Natural killer cell (primary cell): Measurements from ENCODE around the gene BTBD9. TPM values are rescaled to one million over a fixed set of nuclear protein-coding genes. Genes with fewer than 3 reads are reported as not detected.

ENCODE experiments used
- ATAC-seq, 3 donors: fragments of 150-1000 bp in 2 of 3; fragments of 200-7000 bp in 1 of 3; cut with Tn5 transposase; 1 replicate in 1 of 3; 2 replicates in 2 of 3; pipeline ENCODE4 v1.10.0; 2021; ENCODE audit warnings: mild to moderate bottlenecking in 2 of 3, moderate library complexity in 2 of 3
- DNase-seq, 2 donors: peaks; one replicate each; pipeline versions ENCODE4 v3.0.0 to v3.0.0-alpha.2; 2013 to 2021; ENCODE audit warnings: mixed read lengths in 1 of 2
- H3K27ac ChIP-seq: one replicate; pipeline ENCODE4 v1.5.1; 2013; ENCODE audit warnings: mild to moderate bottlenecking, low read length
- H3K27me3 ChIP-seq: one replicate; pipeline ENCODE4 v1.6.1; 2013; ENCODE audit warnings: low read length; ENCODE audit not compliant: control insufficient read depth, insufficient read depth
- H3K36me3 ChIP-seq: one replicate; pipeline ENCODE4 v1.6.1; 2013; ENCODE audit warnings: low read length; ENCODE audit not compliant: control insufficient read depth, insufficient read depth
- H3K4me1 ChIP-seq: one replicate; pipeline ENCODE4 v1.6.1; 2013; ENCODE audit warnings: low read length; ENCODE audit not compliant: control insufficient read depth, insufficient read depth
- H3K4me3 ChIP-seq: one replicate; pipeline ENCODE4 v1.5.1; 2013; ENCODE audit warnings: low read length
- H3K9me3 ChIP-seq: one replicate; pipeline ENCODE4 v1.6.1; 2013; ENCODE audit warnings: low read length; ENCODE audit not compliant: control insufficient read depth, insufficient read depth
- H3K27ac Mint-ChIP-seq, 2 donors: one replicate each; pipeline ENCODE4 v1.8.0; 2022; ENCODE audit warnings: mild to moderate bottlenecking in 2 of 2, mixed read lengths in 2 of 2, moderate library complexity in 1 of 2
- H3K27me3 Mint-ChIP-seq, 2 donors: one replicate each; pipeline ENCODE4 v1.8.0; 2022; ENCODE audit warnings: low read depth in 2 of 2, mixed read lengths in 2 of 2
- H3K36me3 Mint-ChIP-seq: one replicate; pipeline ENCODE4 v1.8.0; 2022; ENCODE audit warnings: mixed read lengths
- H3K4me1 Mint-ChIP-seq, 2 donors: one replicate each; pipeline ENCODE4 v1.8.0; 2022; ENCODE audit warnings: mixed read lengths in 2 of 2
- H3K4me3 Mint-ChIP-seq: one replicate; pipeline ENCODE4 v1.8.0; 2022; ENCODE audit warnings: mild to moderate bottlenecking, moderate library complexity, mixed read lengths
- H3K9me3 Mint-ChIP-seq, 2 donors: one replicate each; pipeline ENCODE4 v1.8.0; 2022; ENCODE audit warnings: mixed read lengths in 2 of 2
- CTCF ChIP-seq: fragments of 200-600 bp; IDR thresholded peaks from one replicate; pipeline ENCODE4 v1.8.0; 2022; ENCODE audit warnings: antibody characterized with exemption
- WGBS: methylation state at CpG from one replicate; pipeline ENCODE4 v1.1.7; 2013; ENCODE audit warnings: missing lambda C conversion rate; ENCODE audit not compliant: insufficient coverage; 5-methylcytosine and 5-hydroxymethylcytosine counted together
- intact Hi-C: fragments of 100-400 bp; cut with micrococcal nuclease; formaldehyde crosslinking; loops from one replicate; pipeline ENCODE4 v1.14.2; 2022
- total RNA-seq, 4 donors: library from RNA; stranded (reverse); fragments of 120-200 nt in 1 of 4; gene quantifications; one replicate each; pipeline versions ENCODE4 v1.2.3 to v1.2.4, GENCODE V29; 2013 to 2022

The BTBD9 gene
- total RNA-seq, 3 donors from 2014 or later (not counting 1 experiment from before 2014, with no cell fraction given): 51.6 to 70.3 (median 54.3) TPM

- no peak overlapping the region for H3K4me3 ChIP-seq
- H3K27ac Mint-ChIP-seq: no peak overlapping the region
- H3K36me3 Mint-ChIP-seq: no peaks in the 10 kb centered on the region
- ATAC-seq: no peak
- H3K9me3 ChIP-seq: no peaks in the 10 kb centered on the region
- H3K27me3 Mint-ChIP-seq: no peaks in the 10 kb centered on the region
- no peak overlapping the region for H3K27ac ChIP-seq
- H3K4me3 Mint-ChIP-seq: no peak overlapping the region
- H3K36me3 ChIP-seq: no peaks in the 10 kb centered on the region
- intact Hi-C loops: no loop called here
- no peak for DNase-seq
- H3K4me1 Mint-ChIP-seq: no peaks in the 10 kb centered on the region
- no peaks in the 10 kb centered on the region for H3K4me1 ChIP-seq
- no peak for TF ChIP-seq CTCF
- 100% methylated on average over 2 of the region's 3 CpGs for WGBS
- H3K27me3 ChIP-seq: no peaks in the 10 kb centered on the region
- no peaks in the 10 kb centered on the region for H3K9me3 Mint-ChIP-seq
Measured at GRCh38 chr6:38261626-38262025, 378.1 kb downstream of the BTBD9 start.

GRCh38 chr6:38259736-38260135 lies 380.0 kb downstream of the BTBD9 start:
- Mint-ChIP-seq H3K4me1 (no peaks in the 10 kb centered on the region), H3K36me3 (peaks cover 11% of the 10 kb centered on the region), H3K27me3 (no peaks in the 10 kb centered on the region), H3K27ac (no peak overlapping the region), H3K4me3 (no peak overlapping the region), H3K9me3 (no peaks in the 10 kb centered on the region)
- 25% methylated on average over 2 of the region's 2 CpGs for WGBS
- intact Hi-C loops: no loop called here
- Histone ChIP-seq H3K27ac (no peak overlapping the region), H3K9me3 (no peaks in the 10 kb centered on the region), H3K27me3 (no peaks in the 10 kb centered on the region), H3K36me3 (peaks cover 12% of the 10 kb centered on the region), H3K4me1 (no peaks in the 10 kb centered on the region), H3K4me3 (no peak overlapping the region)
- ATAC-seq (no peak), DNase-seq (no peak)
- no peak for TF ChIP-seq CTCF

DNA sequence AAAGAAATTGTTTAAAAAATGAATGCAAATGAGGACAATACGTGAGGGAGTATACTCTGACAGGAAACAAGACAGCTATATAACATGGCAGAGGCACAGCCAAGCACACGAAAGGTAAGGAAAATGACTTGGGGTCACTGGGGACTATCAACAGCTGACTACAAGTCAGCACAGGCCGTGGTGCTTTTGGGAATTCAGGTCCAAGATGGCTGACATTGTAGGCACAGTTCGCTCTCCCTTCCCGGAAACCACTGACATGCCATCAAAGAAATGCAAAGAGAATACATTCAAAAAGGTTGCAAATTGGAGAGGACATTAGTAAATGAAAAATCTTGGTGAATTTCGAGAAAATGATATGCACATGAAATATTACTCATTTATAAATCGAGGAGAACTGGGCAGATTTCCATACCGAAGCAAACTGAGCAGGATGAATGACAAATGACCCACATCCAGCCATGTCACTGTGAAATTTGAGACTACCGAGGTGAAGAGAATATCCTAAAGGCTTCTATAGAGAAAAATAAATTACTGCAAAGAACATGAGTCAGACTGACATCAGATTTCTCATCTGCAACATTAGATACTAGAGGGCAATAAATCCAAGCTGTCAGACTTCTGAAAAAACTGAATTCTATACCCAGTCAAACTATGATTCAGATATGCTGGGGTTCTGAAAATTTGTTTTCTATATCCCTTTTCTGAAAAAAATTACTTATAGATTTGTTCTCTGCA lies 391.1 kb downstream of the BTBD9 start:
- no peak for DNase-seq
- no peaks in the 10 kb centered on the region for H3K36me3 ChIP-seq
- WGBS: 95% methylated on average over 9 of the region's 9 CpGs
- H3K27ac Mint-ChIP-seq: no peak overlapping the region
- no peaks in the 10 kb centered on the region for H3K27me3 Mint-ChIP-seq
- ATAC-seq: no peak
- H3K4me3 Mint-ChIP-seq: no peak overlapping the region
- H3K4me3 ChIP-seq: no peak overlapping the region
- no peak for TF ChIP-seq CTCF
- H3K27ac ChIP-seq: no peak overlapping the region
- peaks cover 0 to 12% of the 10 kb centered on the region in 2 donors for H3K4me1 Mint-ChIP-seq
- H3K9me3 ChIP-seq: no peaks in the 10 kb centered on the region
- no peaks in the 10 kb centered on the region for H3K9me3 Mint-ChIP-seq
- H3K27me3 ChIP-seq: no peaks in the 10 kb centered on the region
- intact Hi-C loops: no loop called here
- H3K36me3 Mint-ChIP-seq: no peaks in the 10 kb centered on the region
- no peaks in the 10 kb centered on the region for H3K4me1 ChIP-seq

- no peak overlapping the region for H3K4me3 ChIP-seq
- H3K27me3 ChIP-seq: no peaks in the 10 kb centered on the region
- WGBS: 96% methylated on average over 3 of the region's 3 CpGs
- H3K9me3 ChIP-seq: no peaks in the 10 kb centered on the region
- no peaks in the 10 kb centered on the region for H3K36me3 ChIP-seq
- Mint-ChIP-seq H3K4me1 (peaks cover 0 to 5% of the 10 kb centered on the region in 2 donors), H3K36me3 (no peaks in the 10 kb centered on the region), H3K4me3 (no peak overlapping the region), H3K9me3 (no peaks in the 10 kb centered on the region), H3K27me3 (no peaks in the 10 kb centered on the region), H3K27ac (no peak overlapping the region)
- no peak overlapping the region for H3K27ac ChIP-seq
- H3K4me1 ChIP-seq: no peaks in the 10 kb centered on the region
- TF ChIP-seq CTCF: no peak
- ATAC-seq (no peak), DNase-seq (no peak)
- intact Hi-C loops: no loop called here
Measured at GRCh38 chr6:38245295-38245694, 394.4 kb downstream of the BTBD9 start.
